ENCODE results near the gene PPP1R9A. TPM values are rescaled to one million over a fixed set of nuclear protein-coding genes. Genes with fewer than 3 reads are reported as not detected.

Gene PPP1R9A
- total RNA-seq, 1 experiment from 2014 or later = 13.5 TPM

DNA sequence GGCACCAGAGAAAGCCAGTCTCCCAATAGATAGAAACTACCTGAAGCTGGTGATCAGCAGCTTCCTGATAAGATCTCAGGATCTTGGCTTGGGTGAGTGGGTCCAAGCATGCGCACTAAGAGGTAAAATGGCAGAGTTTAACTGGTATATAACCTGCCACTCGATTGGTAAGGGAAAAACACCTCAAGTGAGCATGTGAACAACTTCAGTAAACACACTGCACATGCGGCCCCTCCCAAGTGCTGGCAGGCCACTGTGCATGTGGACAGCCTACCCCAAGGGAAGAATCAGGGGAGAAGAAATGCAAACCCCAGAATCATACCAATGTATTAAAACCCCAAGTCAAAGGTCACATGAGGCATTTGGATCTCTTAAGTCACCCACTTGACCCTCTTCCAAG, 434.6 kb downstream of the PPP1R9A start:
- DNase-seq (ENCODE audit: low read depth, low spot score) (no peak), ATAC-seq (no peak)
- Histone ChIP-seq H3K36me3 (ENCODE audit: control insufficient read depth in 1 of 2, insufficient read depth in 2 of 2, low read length in 2 of 2) (no peaks in the 10 kb centered on the region), H3K27me3 (ENCODE audit: insufficient read depth, low read length) (no peaks in the 10 kb centered on the region), H3K27ac (ENCODE audit: low read depth, low read length) (no peak overlapping the region), H3K9me2 (ENCODE audit: insufficient read depth) (no peaks in the 10 kb centered on the region), H3K4me3 (replicated peaks in 1 of 2; ENCODE audit: low read depth in 1 of 2, low read length in 2 of 2) (no peak overlapping the region), H3K9ac (ENCODE audit: low read length) (no peak overlapping the region), H3K9me3 (ENCODE audit: control insufficient read depth in 1 of 2, insufficient read depth in 1 of 2, low read depth in 1 of 2, low read length in 2 of 2) (no peaks in the 10 kb centered on the region), H3K4me2 (ENCODE audit: low read length) (no peak overlapping the region), H3K4me1 (ENCODE audit: control insufficient read depth in 1 of 2, insufficient read depth in 2 of 2, low read length in 2 of 2) (no peaks in the 10 kb centered on the region), H4K20me1 (ENCODE audit: insufficient read depth) (no peaks in the 10 kb centered on the region), H3K79me2 (ENCODE audit: insufficient read depth, low read length) (no peaks in the 10 kb centered on the region), H2AFZ (ENCODE audit: low read depth, low read length, poor library complexity, severe bottlenecking) (no peak overlapping the region)
- no peak for TF ChIP-seq ATF3 (IDR thresholded peaks at IDR 0.05)
- TF ChIP-seq ZFX (IDR thresholded peaks at IDR 0.05) = no peak
- TF ChIP-seq, protein P1, sequence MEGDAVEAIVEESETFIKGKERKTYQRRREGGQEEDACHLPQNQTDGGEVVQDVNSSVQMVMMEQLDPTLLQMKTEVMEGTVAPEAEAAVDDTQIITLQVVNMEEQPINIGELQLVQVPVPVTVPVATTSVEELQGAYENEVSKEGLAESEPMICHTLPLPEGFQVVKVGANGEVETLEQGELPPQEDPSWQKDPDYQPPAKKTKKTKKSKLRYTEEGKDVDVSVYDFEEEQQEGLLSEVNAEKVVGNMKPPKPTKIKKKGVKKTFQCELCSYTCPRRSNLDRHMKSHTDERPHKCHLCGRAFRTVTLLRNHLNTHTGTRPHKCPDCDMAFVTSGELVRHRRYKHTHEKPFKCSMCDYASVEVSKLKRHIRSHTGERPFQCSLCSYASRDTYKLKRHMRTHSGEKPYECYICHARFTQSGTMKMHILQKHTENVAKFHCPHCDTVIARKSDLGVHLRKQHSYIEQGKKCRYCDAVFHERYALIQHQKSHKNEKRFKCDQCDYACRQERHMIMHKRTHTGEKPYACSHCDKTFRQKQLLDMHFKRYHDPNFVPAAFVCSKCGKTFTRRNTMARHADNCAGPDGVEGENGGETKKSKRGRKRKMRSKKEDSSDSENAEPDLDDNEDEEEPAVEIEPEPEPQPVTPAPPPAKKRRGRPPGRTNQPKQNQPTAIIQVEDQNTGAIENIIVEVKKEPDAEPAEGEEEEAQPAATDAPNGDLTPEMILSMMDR (IDR thresholded peaks at IDR 0.05 in 2 of 3, conservative IDR thresholded peaks at IDR 0.05 in 1 of 3; ENCODE audit: borderline replicate concordance in 1 of 3, insufficient read depth in 1 of 3, low read depth in 2 of 3, low read length in 2 of 3) = no peak
- no peak for TF ChIP-seq CBX3 (IDR thresholded peaks at IDR 0.05; ENCODE audit: low read depth)
- no peak for TF ChIP-seq RAD21 (IDR thresholded peaks at IDR 0.05; ENCODE audit: low read depth)
- no peak for TF ChIP-seq EGR1 (IDR thresholded peaks at IDR 0.05; ENCODE audit: low read depth)
- no peak for TF ChIP-seq POLR2A (IDR thresholded peaks at IDR 0.05; ENCODE audit: borderline replicate concordance, extremely low read depth, insufficient read depth, insufficient read length)
- TF ChIP-seq EZH2phosphoT487 (IDR thresholded peaks at IDR 0.05; ENCODE audit: borderline replicate concordance) = no peak
- no peak for TF ChIP-seq EZH2 (IDR thresholded peaks at IDR 0.05)
- TF ChIP-seq, protein P2, sequence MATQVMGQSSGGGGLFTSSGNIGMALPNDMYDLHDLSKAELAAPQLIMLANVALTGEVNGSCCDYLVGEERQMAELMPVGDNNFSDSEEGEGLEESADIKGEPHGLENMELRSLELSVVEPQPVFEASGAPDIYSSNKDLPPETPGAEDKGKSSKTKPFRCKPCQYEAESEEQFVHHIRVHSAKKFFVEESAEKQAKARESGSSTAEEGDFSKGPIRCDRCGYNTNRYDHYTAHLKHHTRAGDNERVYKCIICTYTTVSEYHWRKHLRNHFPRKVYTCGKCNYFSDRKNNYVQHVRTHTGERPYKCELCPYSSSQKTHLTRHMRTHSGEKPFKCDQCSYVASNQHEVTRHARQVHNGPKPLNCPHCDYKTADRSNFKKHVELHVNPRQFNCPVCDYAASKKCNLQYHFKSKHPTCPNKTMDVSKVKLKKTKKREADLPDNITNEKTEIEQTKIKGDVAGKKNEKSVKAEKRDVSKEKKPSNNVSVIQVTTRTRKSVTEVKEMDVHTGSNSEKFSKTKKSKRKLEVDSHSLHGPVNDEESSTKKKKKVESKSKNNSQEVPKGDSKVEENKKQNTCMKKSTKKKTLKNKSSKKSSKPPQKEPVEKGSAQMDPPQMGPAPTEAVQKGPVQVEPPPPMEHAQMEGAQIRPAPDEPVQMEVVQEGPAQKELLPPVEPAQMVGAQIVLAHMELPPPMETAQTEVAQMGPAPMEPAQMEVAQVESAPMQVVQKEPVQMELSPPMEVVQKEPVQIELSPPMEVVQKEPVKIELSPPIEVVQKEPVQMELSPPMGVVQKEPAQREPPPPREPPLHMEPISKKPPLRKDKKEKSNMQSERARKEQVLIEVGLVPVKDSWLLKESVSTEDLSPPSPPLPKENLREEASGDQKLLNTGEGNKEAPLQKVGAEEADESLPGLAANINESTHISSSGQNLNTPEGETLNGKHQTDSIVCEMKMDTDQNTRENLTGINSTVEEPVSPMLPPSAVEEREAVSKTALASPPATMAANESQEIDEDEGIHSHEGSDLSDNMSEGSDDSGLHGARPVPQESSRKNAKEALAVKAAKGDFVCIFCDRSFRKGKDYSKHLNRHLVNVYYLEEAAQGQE (IDR thresholded peaks at IDR 0.05; ENCODE audit: low read depth) = no peak
- no peak for TF ChIP-seq ZBTB33 (IDR thresholded peaks at IDR 0.05; ENCODE audit: extremely low read depth, insufficient replicate concordance, low read length)
- POLR2A ChIA-PET = no interaction called here
- no TSS peak for BruUV-seq (replicated peaks)
- CTCF ChIA-PET = no interaction called here
- intact Hi-C loops (cut with micrococcal nuclease) = no loop called here
- RAD21 ChIA-PET (ENCODE audit: low non-redundant PET in 1 of 2, low total read pairs in 2 of 2, uncharacterized antibody in 2 of 2, unreplicated experiment in 2 of 2) = no interaction called here
